ENCODE measurements around the gene TUBGCP2. TPM values are rescaled to one million over a fixed set of nuclear protein-coding genes. Genes with fewer than 3 reads are reported as not detected.

Gene TUBGCP2
- total and polyA plus RNA-seq, 2 of the 13 experiments (the other 11 are each of a cell fraction or from before 2014, with no cell fraction given), result 21.3 to 34.5 TPM

DNA sequence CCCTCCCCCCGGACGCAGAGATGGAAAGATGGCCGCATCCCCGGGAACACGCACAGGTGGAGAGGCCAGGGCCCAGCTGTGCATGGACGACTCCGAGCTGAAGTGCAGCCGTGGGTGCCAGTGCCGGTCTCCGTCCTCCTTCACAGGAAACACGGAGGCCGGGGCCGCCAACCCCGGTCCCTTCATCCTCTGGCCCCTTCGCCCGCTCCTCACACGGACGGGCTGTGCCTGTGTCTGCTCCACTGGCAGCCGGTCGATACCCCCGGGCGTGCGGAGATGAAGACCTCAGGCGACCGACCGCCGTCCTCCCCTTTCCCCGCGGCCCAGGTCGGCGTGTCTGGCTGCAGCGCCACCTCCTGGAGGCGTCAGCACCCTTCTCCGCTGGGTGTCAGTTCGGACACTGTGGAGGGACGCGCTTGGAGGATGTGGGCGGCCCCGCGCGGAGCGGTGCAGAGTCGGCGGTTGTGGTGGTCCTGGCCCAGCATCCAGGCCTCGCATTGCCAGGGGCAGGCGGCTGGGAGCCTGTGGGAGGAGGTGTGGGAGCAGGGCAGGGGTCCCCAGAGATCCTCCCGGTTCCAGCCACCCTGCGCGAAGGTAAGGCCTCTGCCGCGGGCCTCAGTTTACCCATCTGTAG, 9.9 kb upstream of the TUBGCP2 start (continued):
- TF ChIP-seq ZNF225 (CRISPR knock-in tag; IDR thresholded peaks at IDR 0.05) (peak; percentile 64; the same call in 1 of the 2 replicates), ZMYM3 (CRISPR knock-in tag; IDR thresholded peaks at IDR 0.05) (peak; percentile 39; the same call in 1 of the 2 replicates), GATAD1 (CRISPR knock-in tag; IDR thresholded peaks at IDR 0.05) (peak; percentile 69), TEAD2 (CRISPR knock-in tag; IDR thresholded peaks at IDR 0.05) (no peak), ZFP36L1 (CRISPR knock-in tag; IDR thresholded peaks at IDR 0.05) (0 out of 2 replicates have a peak, but pooled peaks have one; percentile 23), GFI1 (CRISPR knock-in tag; IDR thresholded peaks at IDR 0.05; ENCODE audit: borderline replicate concordance) (no peak), ZNF788 (CRISPR knock-in tag; IDR thresholded peaks at IDR 0.05; ENCODE audit: borderline replicate concordance) (peak; percentile 56; the same call in 1 of the 2 replicates), SMC3 (IDR thresholded peaks at IDR 0.05; ENCODE audit: low read length) (peak; percentile 16; the same call in 1 of the 2 replicates), MXD4 (CRISPR knock-in tag; IDR thresholded peaks at IDR 0.05) (no peak), HNF4A (CRISPR knock-in tag; IDR thresholded peaks at IDR 0.05) (no peak), ZNF746 (CRISPR knock-in tag; IDR thresholded peaks at IDR 0.05) (no peak), KDM5B (CRISPR knock-in tag; IDR thresholded peaks at IDR 0.05; ENCODE audit: borderline replicate concordance) (peak; percentile 53; the same call in 1 of the 2 replicates)
- TF ChIP-seq, protein P1, sequence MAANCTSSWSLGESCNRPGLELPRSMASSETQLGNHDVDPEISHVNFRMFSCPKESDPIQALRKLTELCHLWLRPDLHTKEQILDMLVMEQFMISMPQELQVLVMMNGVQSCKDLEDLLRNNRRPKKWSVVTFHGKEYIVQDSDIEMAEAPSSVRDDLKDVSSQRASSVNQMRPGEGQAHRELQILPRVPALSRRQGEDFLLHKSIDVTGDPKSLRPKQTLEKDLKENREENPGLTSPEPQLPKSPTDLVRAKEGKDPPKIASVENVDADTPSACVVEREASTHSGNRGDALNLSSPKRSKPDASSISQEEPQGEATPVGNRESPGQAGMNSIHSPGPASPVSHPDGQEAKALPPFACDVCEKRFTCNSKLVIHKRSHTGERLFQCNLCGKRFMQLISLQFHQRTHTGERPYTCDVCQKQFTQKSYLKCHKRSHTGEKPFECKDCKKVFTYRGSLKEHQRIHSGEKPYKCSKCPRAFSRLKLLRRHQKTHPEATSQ (CRISPR knock-in tag; IDR thresholded peaks at IDR 0.05; ENCODE audit: borderline replicate concordance), result no peak
- TF ChIP-seq, protein P2, sequence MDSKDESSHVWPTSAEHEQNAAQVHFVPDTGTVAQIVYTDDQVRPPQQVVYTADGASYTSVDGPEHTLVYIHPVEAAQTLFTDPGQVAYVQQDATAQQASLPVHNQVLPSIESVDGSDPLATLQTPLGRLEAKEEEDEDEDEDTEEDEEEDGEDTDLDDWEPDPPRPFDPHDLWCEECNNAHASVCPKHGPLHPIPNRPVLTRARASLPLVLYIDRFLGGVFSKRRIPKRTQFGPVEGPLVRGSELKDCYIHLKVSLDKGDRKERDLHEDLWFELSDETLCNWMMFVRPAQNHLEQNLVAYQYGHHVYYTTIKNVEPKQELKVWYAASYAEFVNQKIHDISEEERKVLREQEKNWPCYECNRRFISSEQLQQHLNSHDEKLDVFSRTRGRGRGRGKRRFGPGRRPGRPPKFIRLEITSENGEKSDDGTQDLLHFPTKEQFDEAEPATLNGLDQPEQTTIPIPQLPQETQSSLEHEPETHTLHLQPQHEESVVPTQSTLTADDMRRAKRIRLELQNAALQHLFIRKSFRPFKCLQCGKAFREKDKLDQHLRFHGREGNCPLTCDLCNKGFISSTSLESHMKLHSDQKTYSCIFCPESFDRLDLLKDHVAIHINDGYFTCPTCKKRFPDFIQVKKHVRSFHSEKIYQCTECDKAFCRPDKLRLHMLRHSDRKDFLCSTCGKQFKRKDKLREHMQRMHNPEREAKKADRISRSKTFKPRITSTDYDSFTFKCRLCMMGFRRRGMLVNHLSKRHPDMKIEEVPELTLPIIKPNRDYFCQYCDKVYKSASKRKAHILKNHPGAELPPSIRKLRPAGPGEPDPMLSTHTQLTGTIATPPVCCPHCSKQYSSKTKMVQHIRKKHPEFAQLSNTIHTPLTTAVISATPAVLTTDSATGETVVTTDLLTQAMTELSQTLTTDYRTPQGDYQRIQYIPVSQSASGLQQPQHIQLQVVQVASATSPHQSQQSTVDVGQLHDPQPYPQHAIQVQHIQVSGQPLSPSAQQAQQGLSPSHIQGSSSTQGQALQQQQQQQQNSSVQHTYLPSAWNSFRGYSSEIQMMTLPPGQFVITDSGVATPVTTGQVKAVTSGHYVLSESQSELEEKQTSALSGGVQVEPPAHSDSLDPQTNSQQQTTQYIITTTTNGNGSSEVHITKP (CRISPR knock-in tag; IDR thresholded peaks at IDR 0.05; ENCODE audit: low read depth), result peak; percentile 61; the same call in 1 of the 2 replicates
- TF ChIP-seq, protein P3, sequence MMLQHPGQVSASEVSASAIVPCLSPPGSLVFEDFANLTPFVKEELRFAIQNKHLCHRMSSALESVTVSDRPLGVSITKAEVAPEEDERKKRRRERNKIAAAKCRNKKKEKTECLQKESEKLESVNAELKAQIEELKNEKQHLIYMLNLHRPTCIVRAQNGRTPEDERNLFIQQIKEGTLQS (CRISPR knock-in tag; IDR thresholded peaks at IDR 0.05), result no peak
- TF ChIP-seq, protein P4, sequence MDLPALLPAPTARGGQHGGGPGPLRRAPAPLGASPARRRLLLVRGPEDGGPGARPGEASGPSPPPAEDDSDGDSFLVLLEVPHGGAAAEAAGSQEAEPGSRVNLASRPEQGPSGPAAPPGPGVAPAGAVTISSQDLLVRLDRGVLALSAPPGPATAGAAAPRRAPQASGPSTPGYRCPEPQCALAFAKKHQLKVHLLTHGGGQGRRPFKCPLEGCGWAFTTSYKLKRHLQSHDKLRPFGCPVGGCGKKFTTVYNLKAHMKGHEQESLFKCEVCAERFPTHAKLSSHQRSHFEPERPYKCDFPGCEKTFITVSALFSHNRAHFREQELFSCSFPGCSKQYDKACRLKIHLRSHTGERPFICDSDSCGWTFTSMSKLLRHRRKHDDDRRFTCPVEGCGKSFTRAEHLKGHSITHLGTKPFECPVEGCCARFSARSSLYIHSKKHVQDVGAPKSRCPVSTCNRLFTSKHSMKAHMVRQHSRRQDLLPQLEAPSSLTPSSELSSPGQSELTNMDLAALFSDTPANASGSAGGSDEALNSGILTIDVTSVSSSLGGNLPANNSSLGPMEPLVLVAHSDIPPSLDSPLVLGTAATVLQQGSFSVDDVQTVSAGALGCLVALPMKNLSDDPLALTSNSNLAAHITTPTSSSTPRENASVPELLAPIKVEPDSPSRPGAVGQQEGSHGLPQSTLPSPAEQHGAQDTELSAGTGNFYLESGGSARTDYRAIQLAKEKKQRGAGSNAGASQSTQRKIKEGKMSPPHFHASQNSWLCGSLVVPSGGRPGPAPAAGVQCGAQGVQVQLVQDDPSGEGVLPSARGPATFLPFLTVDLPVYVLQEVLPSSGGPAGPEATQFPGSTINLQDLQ (CRISPR knock-in tag; IDR thresholded peaks at IDR 0.05), result no peak
- TF ChIP-seq, protein P5, sequence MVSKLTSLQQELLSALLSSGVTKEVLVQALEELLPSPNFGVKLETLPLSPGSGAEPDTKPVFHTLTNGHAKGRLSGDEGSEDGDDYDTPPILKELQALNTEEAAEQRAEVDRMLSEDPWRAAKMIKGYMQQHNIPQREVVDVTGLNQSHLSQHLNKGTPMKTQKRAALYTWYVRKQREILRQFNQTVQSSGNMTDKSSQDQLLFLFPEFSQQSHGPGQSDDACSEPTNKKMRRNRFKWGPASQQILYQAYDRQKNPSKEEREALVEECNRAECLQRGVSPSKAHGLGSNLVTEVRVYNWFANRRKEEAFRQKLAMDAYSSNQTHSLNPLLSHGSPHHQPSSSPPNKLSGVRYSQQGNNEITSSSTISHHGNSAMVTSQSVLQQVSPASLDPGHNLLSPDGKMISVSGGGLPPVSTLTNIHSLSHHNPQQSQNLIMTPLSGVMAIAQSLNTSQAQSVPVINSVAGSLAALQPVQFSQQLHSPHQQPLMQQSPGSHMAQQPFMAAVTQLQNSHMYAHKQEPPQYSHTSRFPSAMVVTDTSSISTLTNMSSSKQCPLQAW (CRISPR knock-in tag; IDR thresholded peaks at IDR 0.05), result peak; percentile 48; the same call in 1 of the 2 replicates
- TF ChIP-seq, protein P6, sequence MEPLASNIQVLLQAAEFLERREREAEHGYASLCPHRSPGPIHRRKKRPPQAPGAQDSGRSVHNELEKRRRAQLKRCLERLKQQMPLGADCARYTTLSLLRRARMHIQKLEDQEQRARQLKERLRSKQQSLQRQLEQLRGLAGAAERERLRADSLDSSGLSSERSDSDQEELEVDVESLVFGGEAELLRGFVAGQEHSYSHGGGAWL (CRISPR knock-in tag; IDR thresholded peaks at IDR 0.05), result 0 out of 2 replicates have a peak, but pooled peaks have one; percentile 32
